Right atrium auricular region (tissue), 2 donors: ENCODE data around the gene TCF12. TPM values are rescaled to one million over a fixed set of nuclear protein-coding genes. Genes with fewer than 3 reads are reported as not detected.

ENCODE experiments used
- DNase-seq: peaks from one replicate; pipeline ENCODE4 v3.0.0-alpha.2; 2019; ENCODE audit warnings: low spot score
- H3K27ac ChIP-seq, 2 donors: fragments of 200-600 bp; sonication (generic); 1 replicate in 1 of 2; 2 replicates in 1 of 2; pipeline ENCODE4 v1.5.1; 2016 to 2019
- H3K27me3 ChIP-seq, 2 donors: fragments of 200-600 bp; sonication (generic); one replicate each; pipeline versions ENCODE4 v1.5.1 to v1.6.0; 2017 to 2019
- H3K36me3 ChIP-seq: fragments of 200-600 bp; sonication (generic); one replicate; pipeline ENCODE4 v1.5.1; 2016
- H3K4me1 ChIP-seq, 2 donors: fragments of 200-600 bp; sonication (generic); one replicate each; pipeline versions ENCODE4 v1.5.1 to v1.6.0; 2017 to 2019
- H3K4me3 ChIP-seq, 2 donors: fragments of 200-600 bp; sonication (generic); 1 replicate in 1 of 2; 2 replicates in 1 of 2; pipeline ENCODE4 v1.5.1; 2017 to 2019; ENCODE audit warnings: mild to moderate bottlenecking in 1 of 2, moderate library complexity in 1 of 2
- H3K9me3 ChIP-seq, 2 donors: fragments of 200-600 bp; sonication (generic); one replicate each; pipeline ENCODE4 v1.5.1; 2019
- CTCF ChIP-seq, 2 donors: fragments of 200-600 bp; sonication (generic); IDR thresholded peaks; one replicate each; pipeline ENCODE4 v1.5.1; 2019; ENCODE audit warnings: antibody characterized with exemption in 2 of 2
- total RNA-seq, 2 donors: library from RNA; depleted of rRNA; stranded (reverse); fragments of >200 nt; gene quantifications; one replicate each; pipeline ENCODE4 v1.1.0, GENCODE V29; 2016

Gene TCF12
- total RNA-seq, 2 donors from 2014 or later = 35.2 to 40.0 TPM

GRCh38 chr15:56906766-56907165, 11.7 kb upstream of the TCF12 start:
- no peak for TF ChIP-seq CTCF (IDR thresholded peaks at IDR 0.05)
- Histone ChIP-seq H3K27me3 (no peaks in the 10 kb centered on the region), H3K36me3 (no peaks in the 10 kb centered on the region), H3K27ac (no peak overlapping the region), H3K9me3 (no peaks in the 10 kb centered on the region), H3K4me1 (no peaks in the 10 kb centered on the region), H3K4me3 (no peak overlapping the region)
- no peak for DNase-seq

GRCh38 chr15:56910801-56911200, 7.6 kb upstream of the TCF12 start:
- DNase-seq = no peak
- TF ChIP-seq CTCF (IDR thresholded peaks at IDR 0.05) = no peak
- Histone ChIP-seq H3K27ac (no peak overlapping the region), H3K9me3 (no peaks in the 10 kb centered on the region), H3K36me3 (no peaks in the 10 kb centered on the region), H3K4me1 (peaks cover 0 to 12% of the 10 kb centered on the region in 2 donors), H3K4me3 (no peak overlapping the region), H3K27me3 (no peaks in the 10 kb centered on the region)

GRCh38 chr15:56913241-56913640, 5.2 kb upstream of the TCF12 start:
- DNase-seq = no peak
- Histone ChIP-seq H3K27ac (peak overlapping the region in 1 of 2 donors; percentile 34), H3K4me3 (no peak overlapping the region), H3K9me3 (no peaks in the 10 kb centered on the region), H3K27me3 (no peaks in the 10 kb centered on the region), H3K36me3 (no peaks in the 10 kb centered on the region), H3K4me1 (peaks cover 0 to 25% of the 10 kb centered on the region in 2 donors)
- no peak for TF ChIP-seq CTCF (IDR thresholded peaks at IDR 0.05)

- Histone ChIP-seq H3K9me3 (no peaks in the 10 kb centered on the region), H3K36me3 (no peaks in the 10 kb centered on the region), H3K4me3 (no peak overlapping the region), H3K4me1 (peaks cover 0 to 25% of the 10 kb centered on the region in 2 donors), H3K27ac (peak overlapping the region in 1 of 2 donors; percentile 34), H3K27me3 (no peaks in the 10 kb centered on the region)
- no peak for DNase-seq
- TF ChIP-seq CTCF (IDR thresholded peaks at IDR 0.05) = no peak
Observed at GRCh38 chr15:56913670-56914069, 4.8 kb upstream of the TCF12 start.

GRCh38 chr15:56915888-56916287, 2.6 kb upstream of the TCF12 start:
- H3K27ac ChIP-seq = no peak overlapping the region
- no peak for TF ChIP-seq CTCF (IDR thresholded peaks at IDR 0.05)
- H3K36me3 ChIP-seq = no peaks in the 10 kb centered on the region
- no peak for DNase-seq
- H3K4me1 ChIP-seq = peaks cover 0 to 36% of the 10 kb centered on the region in 2 donors
- H3K27me3 ChIP-seq = no peaks in the 10 kb centered on the region
- no peaks in the 10 kb centered on the region for H3K9me3 ChIP-seq
- H3K4me3 ChIP-seq = no peak overlapping the region

- H3K4me1 ChIP-seq = peaks cover 0 to 46% of the 10 kb centered on the region in 2 donors
- TF ChIP-seq CTCF (IDR thresholded peaks at IDR 0.05) = no peak
Observed at GRCh38 chr15:56916825-56917477, 1.5 kb upstream of the TCF12 start.

More at GRCh38 chr15:56916825-56917477, 1.5 kb upstream of the TCF12 start:
- DNase-seq = no peak
- no peaks in the 10 kb centered on the region for H3K9me3 ChIP-seq
- H3K4me3 ChIP-seq = peak overlapping the region; percentile 81 to 100
- no peaks in the 10 kb centered on the region for H3K27me3 ChIP-seq
- peak overlapping the region; percentile 94 to 98 for H3K27ac ChIP-seq
- no peaks in the 10 kb centered on the region for H3K36me3 ChIP-seq
